NCI-H1048 (cell line): ENCODE results near the gene POFUT1.

Experiments used
- DNase-seq: peaks from one replicate; lab custom pipeline; 2025; lab: John Stamatoyannopoulos, UW

Gene POFUT1

DNA sequence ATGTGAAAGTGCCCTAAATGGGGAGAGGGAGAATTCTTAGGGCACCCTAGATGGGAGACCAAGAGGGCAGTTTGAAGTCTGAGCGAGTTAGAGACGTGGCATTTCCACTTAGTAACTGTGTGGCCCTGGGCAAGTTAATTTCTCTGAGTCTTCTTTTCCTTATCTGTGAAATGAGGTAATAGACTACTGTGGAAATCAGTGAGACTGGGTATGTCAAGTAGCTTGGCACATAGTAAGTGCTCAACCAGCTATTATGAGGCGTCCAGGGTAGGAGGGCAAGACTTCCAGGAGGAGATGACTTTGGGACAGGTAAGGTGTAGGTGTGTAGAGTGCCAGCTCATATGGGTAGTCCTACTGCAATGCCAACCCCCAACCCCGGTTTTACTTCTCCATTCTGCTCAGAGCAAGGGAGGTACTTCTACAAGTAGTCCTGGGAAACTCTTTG lies 70.5 kb downstream of the POFUT1 start:
- no peak for DNase-seq

GRCh38 chr20:32281711-32282110 lies 74.0 kb downstream of the POFUT1 start:
- DNase-seq = no peak

DNA sequence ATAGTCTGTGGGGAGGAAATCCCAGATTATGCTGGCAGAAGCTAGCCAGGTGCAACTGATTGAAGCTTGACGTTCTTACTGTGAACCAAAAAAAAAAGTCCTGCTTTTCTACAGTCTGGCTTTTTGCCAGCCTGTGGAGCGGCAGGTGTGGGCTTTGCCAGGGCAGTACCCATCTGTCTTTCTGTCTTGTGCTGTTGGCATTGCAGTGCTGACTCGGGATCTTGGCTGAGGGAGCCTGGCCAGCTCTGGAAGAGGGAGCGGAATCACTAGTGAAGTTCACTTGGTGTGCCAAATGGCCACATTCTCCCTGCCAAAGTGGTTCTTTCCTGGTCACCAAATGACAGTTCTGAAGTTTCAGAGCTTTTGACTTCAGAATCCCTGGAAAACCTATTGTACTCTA lies 74.8 kb downstream of the POFUT1 start:
- no peak for DNase-seq

- no peak for DNase-seq
These were observed 77.5 kb downstream of the POFUT1 start for GRCh38 chr20:32285082-32285620.

DNA sequence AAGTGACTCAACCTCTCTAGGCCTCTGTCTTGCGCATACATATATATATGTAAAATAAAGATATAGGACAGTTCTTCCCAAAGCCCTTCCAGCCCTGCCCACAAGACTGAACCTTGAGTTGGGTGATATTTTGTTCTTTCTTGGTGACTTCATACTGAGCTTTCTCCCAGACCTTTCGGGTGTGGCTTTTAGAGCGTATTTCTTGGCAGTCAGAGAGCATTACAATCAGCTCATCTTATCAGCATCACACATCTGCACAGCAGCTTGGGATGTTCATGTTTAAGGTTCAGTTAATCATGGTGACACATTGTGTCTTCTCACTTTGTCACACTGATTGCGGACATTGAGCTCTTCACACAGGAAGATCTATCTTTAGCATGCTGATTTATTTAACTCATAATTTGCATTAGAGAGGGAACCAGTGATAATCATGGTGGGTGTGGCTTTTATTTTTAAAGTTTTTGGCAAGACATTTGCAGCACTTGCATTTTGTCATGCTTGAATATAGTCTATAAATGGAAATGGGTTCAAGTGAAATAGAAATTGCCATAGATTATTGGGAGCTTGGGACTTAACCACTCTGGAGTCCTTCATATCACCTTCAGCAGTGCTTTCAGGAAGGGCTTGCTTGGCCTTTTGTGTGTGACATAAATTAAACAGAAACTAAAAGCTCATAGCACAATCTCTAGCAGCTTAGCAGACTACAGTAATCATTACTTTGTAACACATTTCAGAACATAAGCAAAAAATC lies 78.1 kb downstream of the POFUT1 start:
- DNase-seq = no peak

DNA sequence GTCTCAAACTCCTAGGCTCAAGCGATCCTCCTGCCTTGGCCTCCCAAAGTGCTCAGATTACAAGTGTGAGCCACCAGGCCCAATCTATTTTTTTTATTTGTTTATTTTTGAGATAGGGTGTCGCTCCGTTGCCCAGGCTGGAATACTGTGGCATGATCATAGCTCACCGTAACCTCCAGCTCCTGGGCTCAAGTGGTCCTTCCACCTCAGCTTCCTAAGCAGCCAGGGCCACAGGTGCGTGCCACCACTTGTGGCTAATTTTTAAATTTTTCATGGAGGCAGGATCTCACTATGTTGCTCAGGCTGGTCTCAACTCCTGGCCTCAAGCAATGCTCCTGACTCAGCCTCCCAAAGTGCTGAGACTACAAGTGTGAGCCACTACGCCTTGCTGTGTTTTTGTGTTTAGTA lies 79.6 kb downstream of the POFUT1 start:
- no peak for DNase-seq
